Mesenchymal stem cell (in vitro differentiated cells and primary cell): ENCODE results near the gene PRKCA.

Experiments used
- DNase-seq: peaks from one replicate; pipeline ENCODE4 v3.0.0-alpha.2; 2013
- H2AFZ ChIP-seq: one replicate; pipeline ENCODE4 v1.6.1; 2013; ENCODE audit warnings: low read depth, mild to moderate bottlenecking, control low read depth, inconsistent platforms, low read length, moderate library complexity
- H2AK5ac ChIP-seq: 2 replicates; pipeline ENCODE4 v1.6.1; 2013; ENCODE audit warnings: low read length, moderate library complexity, mild to moderate bottlenecking, inconsistent platforms; ENCODE audit not compliant: severe bottlenecking
- H2BK120ac ChIP-seq: one replicate; pipeline ENCODE4 v1.6.1; 2013; ENCODE audit warnings: low read depth, mild to moderate bottlenecking, inconsistent platforms, low read length, moderate library complexity
- H2BK12ac ChIP-seq, 2 experiments: one replicate each; pipeline ENCODE4 v1.6.1; 2013; ENCODE audit warnings: inconsistent platforms in 2 of 2, low read length in 2 of 2, mild to moderate bottlenecking in 2 of 2, moderate library complexity in 2 of 2, control low read depth in 1 of 2
- H2BK15ac ChIP-seq: one replicate; pipeline ENCODE4 v1.6.1; 2013; ENCODE audit warnings: mild to moderate bottlenecking, low read depth, inconsistent platforms; ENCODE audit not compliant: poor library complexity, severe bottlenecking
- H2BK5ac ChIP-seq: 2 replicates; pipeline ENCODE4 v1.6.1; 2013; ENCODE audit warnings: low read depth, mild to moderate bottlenecking, low read length, control low read depth, inconsistent platforms; ENCODE audit not compliant: poor library complexity, severe bottlenecking
- H3K14ac ChIP-seq, 2 experiments: one replicate each; pipeline ENCODE4 v1.6.1; 2013; ENCODE audit warnings: inconsistent platforms in 2 of 2, low read length in 2 of 2, control low read depth in 1 of 2, mild to moderate bottlenecking in 1 of 2, moderate library complexity in 1 of 2
- H3K18ac ChIP-seq, 2 experiments: one replicate each; pipeline ENCODE4 v1.6.1; 2013; ENCODE audit warnings: inconsistent platforms in 2 of 2, low read length in 2 of 2, control low read depth in 1 of 2, low read depth in 1 of 2, mild to moderate bottlenecking in 1 of 2
- H3K23ac ChIP-seq, 2 experiments: one replicate each; pipeline ENCODE4 v1.6.1; 2013; ENCODE audit warnings: inconsistent platforms in 2 of 2, low read length in 2 of 2, mild to moderate bottlenecking in 2 of 2, moderate library complexity in 2 of 2, control low read depth in 1 of 2
- H3K27ac ChIP-seq: 2 replicates; pipeline ENCODE4 v1.5.1; 2013; ENCODE audit warnings: mild to moderate bottlenecking, moderate library complexity, low read length, control low read depth, inconsistent platforms; ENCODE audit not compliant: poor library complexity, severe bottlenecking
- H3K27me3 ChIP-seq, 2 experiments: 2 replicates each; pipeline versions ENCODE4 v1.6.1 to v1.7.0; 2013; ENCODE audit warnings: low read length in 2 of 2, mild to moderate bottlenecking in 2 of 2, moderate library complexity in 2 of 2, control low read depth in 1 of 2, inconsistent platforms in 1 of 2; ENCODE audit not compliant: control insufficient read depth in 1 of 2, insufficient read depth in 1 of 2
- H3K36me3 ChIP-seq, 2 experiments: 2 replicates each; pipeline versions ENCODE4 v1.6.1 to v1.7.0; 2013; ENCODE audit warnings: low read length in 2 of 2, control low read depth in 1 of 2, inconsistent platforms in 1 of 2, low read depth in 1 of 2, mild to moderate bottlenecking in 1 of 2; ENCODE audit not compliant: insufficient read depth in 2 of 2, control insufficient read depth in 1 of 2
- H3K4ac ChIP-seq, 2 experiments: one replicate each; pipeline ENCODE4 v1.6.1; 2013; ENCODE audit warnings: inconsistent platforms in 2 of 2, low read length in 2 of 2, mild to moderate bottlenecking in 2 of 2, moderate library complexity in 2 of 2, control low read depth in 1 of 2, low read depth in 1 of 2
- H3K4me1 ChIP-seq: 2 replicates; pipeline ENCODE4 v1.6.1; 2013; ENCODE audit warnings: low read depth, low read length, control low read depth; ENCODE audit not compliant: control insufficient read depth, insufficient read depth
- H3K4me2 ChIP-seq: 2 replicates; pipeline ENCODE4 v1.6.1; 2013; ENCODE audit warnings: low read length, mild to moderate bottlenecking, inconsistent platforms; ENCODE audit not compliant: poor library complexity, severe bottlenecking
- H3K4me3 ChIP-seq, 2 experiments: 2 replicates each; pipeline versions ENCODE4 v1.5.1 to v1.7.0; 2013; ENCODE audit warnings: low read length in 2 of 2, mild to moderate bottlenecking in 2 of 2, control low read depth in 1 of 2, low read depth in 1 of 2; ENCODE audit not compliant: insufficient read depth in 1 of 2
- H3K79me1 ChIP-seq: replicated peaks from 2 replicates; pipeline ENCODE4 v1.6.1; 2013; ENCODE audit warnings: mild to moderate bottlenecking, control low read depth, low read length, inconsistent platforms; ENCODE audit not compliant: poor library complexity, severe bottlenecking
- H3K9ac ChIP-seq: 2 replicates; pipeline ENCODE4 v1.7.0; 2013; ENCODE audit warnings: mild to moderate bottlenecking, low read length, moderate library complexity
- H3K9me3 ChIP-seq: 2 replicates; pipeline ENCODE4 v1.7.0; 2013; ENCODE audit warnings: mild to moderate bottlenecking, low read length; ENCODE audit not compliant: control insufficient read depth
- H4K8ac ChIP-seq: one replicate; pipeline ENCODE4 v1.6.1; 2013; ENCODE audit warnings: inconsistent platforms, mild to moderate bottlenecking, low read length, moderate library complexity
- H4K91ac ChIP-seq: one replicate; pipeline ENCODE4 v1.6.1; 2013; ENCODE audit warnings: mild to moderate bottlenecking, low read length, inconsistent platforms
- WGBS: methylation state at CpG from one replicate; pipeline ENCODE4 v1.1.7; 2013; ENCODE audit warnings: mixed read lengths; 5-methylcytosine and 5-hydroxymethylcytosine counted together

PRKCA gene

GRCh38 chr17:66302761-66303626 is 581 bp downstream of the PRKCA start:
- peak overlapping the region; percentile 78 to 91 for H3K18ac ChIP-seq
- under 1% methylated on average over 80 of the region's 91 CpGs for WGBS
- no peaks in the 10 kb centered on the region for H3K9me3 ChIP-seq
- peak overlapping the region in 1 of 2 experiments; percentile 78 for H2BK12ac ChIP-seq
- DNase-seq = peak; percentile 65
- H3K9ac ChIP-seq = peak overlapping the region; percentile 73
- H2AK5ac ChIP-seq = no peak overlapping the region
- peak overlapping the region; percentile 27 for H2AFZ ChIP-seq
- H3K14ac ChIP-seq = peak overlapping the region in 1 of 2 experiments; percentile 79
- H4K91ac ChIP-seq = no peak overlapping the region
- H3K36me3 ChIP-seq = peaks cover 0 to 10% of the 10 kb centered on the region in 2 experiments
- peak overlapping the region; percentile 80 to 87 for H3K4me3 ChIP-seq
- H2BK120ac ChIP-seq = peak overlapping the region; percentile 68
- H4K8ac ChIP-seq = peak overlapping the region; percentile 39
- peak overlapping the region; percentile 39 to 96 for H3K23ac ChIP-seq
- H3K4me2 ChIP-seq = peak overlapping the region; percentile 90
- H2BK15ac ChIP-seq = peak overlapping the region; percentile 68
- H3K4me1 ChIP-seq = peaks cover 6% of the 10 kb centered on the region
- peak overlapping the region; percentile 59 for H3K27ac ChIP-seq
- H3K4ac ChIP-seq = peak overlapping the region; percentile 24 to 47
- H3K79me1 ChIP-seq = peaks cover 8% of the 10 kb centered on the region
- H2BK5ac ChIP-seq = peak overlapping the region; percentile 44
- no peaks in the 10 kb centered on the region for H3K27me3 ChIP-seq

- H3K27me3 ChIP-seq = no peaks in the 10 kb centered on the region
- peaks cover 10% of the 10 kb centered on the region for H3K79me1 ChIP-seq
- H3K4me1 ChIP-seq = peaks cover 6% of the 10 kb centered on the region
- no peak overlapping the region for H2AFZ ChIP-seq
- H3K23ac ChIP-seq = peak overlapping the region in 1 of 2 experiments; percentile 89
- H3K36me3 ChIP-seq = peaks cover 0 to 25% of the 10 kb centered on the region in 2 experiments
- H3K4ac ChIP-seq = peak overlapping the region in 1 of 2 experiments; percentile 94
- peak overlapping the region; percentile 27 for H3K27ac ChIP-seq
- peak overlapping the region; percentile 46 to 87 for H3K4me3 ChIP-seq
- H3K9ac ChIP-seq = peak overlapping the region; percentile 73
- no peaks in the 10 kb centered on the region for H3K9me3 ChIP-seq
- H2BK12ac ChIP-seq = peak overlapping the region; percentile 77 to 83
- H2BK15ac ChIP-seq = peak overlapping the region; percentile 90
- H2AK5ac ChIP-seq = peak overlapping the region; percentile 42
- peak overlapping the region; percentile 80 for H4K91ac ChIP-seq
- H3K14ac ChIP-seq = peak overlapping the region; percentile 70 to 74
- peak overlapping the region; percentile 54 for H2BK5ac ChIP-seq
- H3K4me2 ChIP-seq = peak overlapping the region; percentile 94
- peak overlapping the region; percentile 87 for H4K8ac ChIP-seq
- 42% methylated on average over 12 of the region's 14 CpGs for WGBS
- DNase-seq = peak; percentile 61
- peak overlapping the region; percentile 61 for H2BK120ac ChIP-seq
- peak overlapping the region; percentile 62 to 94 for H3K18ac ChIP-seq
These were observed 2.1 kb downstream of the PRKCA start for GRCh38 chr17:66304304-66305174.

GRCh38 chr17:66306446-66306845 is 4.0 kb downstream of the PRKCA start:
- Histone ChIP-seq H2AK5ac (no peak overlapping the region), H3K4ac (no peak overlapping the region), H3K4me3 (peak overlapping the region in 1 of 2 experiments; percentile 87), H2BK5ac (no peak overlapping the region), H3K9me3 (no peaks in the 10 kb centered on the region), H4K8ac (no peak overlapping the region), H3K4me1 (peaks cover 10% of the 10 kb centered on the region), H3K23ac (no peak overlapping the region), H2BK120ac (no peak overlapping the region), H3K79me1 (peaks cover 13% of the 10 kb centered on the region), H3K27me3 (no peaks in the 10 kb centered on the region), H2BK12ac (no peak overlapping the region), H2BK15ac (no peak overlapping the region), H3K14ac (no peak overlapping the region), H3K36me3 (peaks cover 8 to 40% of the 10 kb centered on the region in 2 experiments), H3K18ac (no peak overlapping the region), H2AFZ (no peak overlapping the region), H3K4me2 (peak overlapping the region; percentile 0), H3K27ac (peak overlapping the region; percentile 47), H3K9ac (peak overlapping the region; percentile 73), H4K91ac (no peak overlapping the region)
- 38% methylated on average over 3 of the region's 5 CpGs for WGBS
- DNase-seq = peak; percentile 54
